GM23338 (cell line): ENCODE data around the gene FGD4.

Source experiments
- EZH2 ChIP-seq: fragments of 200-600 bp; sonication (generic); IDR thresholded peaks from one replicate; pipeline ENCODE4 v1.8.0; 2017; ENCODE audit warnings: antibody characterized with exemption, mild to moderate bottlenecking, low read depth; ENCODE audit not compliant: unreplicated experiment
- POLR2AphosphoS5 ChIP-seq: IDR thresholded peaks from 2 replicates; pipeline ENCODE4 v1.6.1; 2016; ENCODE audit warnings: antibody characterized with exemption, low read depth
- STAT1 ChIP-seq: IDR thresholded peaks from one replicate; pipeline ENCODE4 v1.6.1; 2016; ENCODE audit warnings: antibody characterized with exemption; ENCODE audit not compliant: unreplicated experiment
- TF ChIP-seq, protein P1 (sequence below), 2 experiments: fragments of 200-600 bp in 1 of 2; sonication (generic) in 1 of 2; conservative IDR thresholded peaks; 2 replicates each; pipeline versions ENCODE4 v1.5.1 to v1.6.1; 2016 to 2017; ENCODE audit warnings: antibody characterized with exemption in 2 of 2, low read depth in 2 of 2, mild to moderate bottlenecking in 2 of 2, moderate library complexity in 1 of 2

- TF ChIP-seq, protein P1, sequence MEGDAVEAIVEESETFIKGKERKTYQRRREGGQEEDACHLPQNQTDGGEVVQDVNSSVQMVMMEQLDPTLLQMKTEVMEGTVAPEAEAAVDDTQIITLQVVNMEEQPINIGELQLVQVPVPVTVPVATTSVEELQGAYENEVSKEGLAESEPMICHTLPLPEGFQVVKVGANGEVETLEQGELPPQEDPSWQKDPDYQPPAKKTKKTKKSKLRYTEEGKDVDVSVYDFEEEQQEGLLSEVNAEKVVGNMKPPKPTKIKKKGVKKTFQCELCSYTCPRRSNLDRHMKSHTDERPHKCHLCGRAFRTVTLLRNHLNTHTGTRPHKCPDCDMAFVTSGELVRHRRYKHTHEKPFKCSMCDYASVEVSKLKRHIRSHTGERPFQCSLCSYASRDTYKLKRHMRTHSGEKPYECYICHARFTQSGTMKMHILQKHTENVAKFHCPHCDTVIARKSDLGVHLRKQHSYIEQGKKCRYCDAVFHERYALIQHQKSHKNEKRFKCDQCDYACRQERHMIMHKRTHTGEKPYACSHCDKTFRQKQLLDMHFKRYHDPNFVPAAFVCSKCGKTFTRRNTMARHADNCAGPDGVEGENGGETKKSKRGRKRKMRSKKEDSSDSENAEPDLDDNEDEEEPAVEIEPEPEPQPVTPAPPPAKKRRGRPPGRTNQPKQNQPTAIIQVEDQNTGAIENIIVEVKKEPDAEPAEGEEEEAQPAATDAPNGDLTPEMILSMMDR (conservative IDR thresholded peaks at IDR 0.05; ENCODE audit: low read depth in 2 of 2) = no peak
- no peak for TF ChIP-seq STAT1
- no peak for TF ChIP-seq EZH2
- TF ChIP-seq POLR2AphosphoS5 = no peak
Observed at GRCh38 chr12:32574585-32574984, 175.2 kb downstream of the FGD4 start.
